Gastrocnemius medialis (tissue), 4 donors: ENCODE data around the gene GRIK3.
"Not testable (repeated sequence)": the region's sequence is repeated elsewhere in the genome, so short reads cannot be mapped to it uniquely, and the experiment has no call there.

Experiments
- CTCF ChIP-seq, 5 experiments: fragments of 450-650 bp in 3 of 5; fragments of 200-600 bp in 2 of 5; sonication (generic) in 2 of 5; IDR thresholded peaks in 4 of 5; conservative IDR thresholded peaks in 1 of 5; 1 replicate in 4 of 5; 2 replicates in 1 of 5; pipeline ENCODE4 v1.5.1; 2016 to 2019; ENCODE audit warnings: antibody characterized with exemption in 5 of 5, mild to moderate bottlenecking in 3 of 5, moderate library complexity in 3 of 5
- POLR2A ChIP-seq, 2 donors: fragments of 450-650 bp; IDR thresholded peaks; one replicate each; pipeline ENCODE4 v1.6.1; 2017; ENCODE audit warnings: antibody characterized with exemption in 2 of 2, mild to moderate bottlenecking in 2 of 2, moderate library complexity in 2 of 2

- TF ChIP-seq CTCF (IDR thresholded peaks at IDR 0.05 in 4 of 5, conservative IDR thresholded peaks at IDR 0.05 in 1 of 5); POLR2A (IDR thresholded peaks at IDR 0.05): not testable (repeated sequence)
Measured at GRCh38 chr1:36767429-36767828, 266.9 kb downstream of the GRIK3 start.
